T-helper 2 cell (primary cell): Measurements from ENCODE around the gene MRTFB.

Experiments used
- DNase-seq, 5 experiments: peaks; one replicate each; pipeline versions ENCODE4 v3.0.0 to v3.0.0-alpha.2; 2012 to 2022

The MRTFB gene

GRCh38 chr16:14187517-14188338, 116.6 kb downstream of the MRTFB start:
- DNase-seq: no peak

- peak in 1 of 5 experiments; percentile 69 for DNase-seq
These were observed 122.3 kb downstream of the MRTFB start for GRCh38 chr16:14193316-14193871.

- DNase-seq: no peak
These were observed 123.6 kb downstream of the MRTFB start for GRCh38 chr16:14194721-14195120.

- DNase-seq: peak in 1 of 5 experiments; percentile 7
These were observed 124.9 kb downstream of the MRTFB start for GRCh38 chr16:14196011-14196410.

GRCh38 chr16:14196539-14196938, 125.4 kb downstream of the MRTFB start:
- DNase-seq: peak in 1 of 5 experiments; percentile 63

GRCh38 chr16:14198012-14198411, 126.9 kb downstream of the MRTFB start:
- no peak for DNase-seq

DNA sequence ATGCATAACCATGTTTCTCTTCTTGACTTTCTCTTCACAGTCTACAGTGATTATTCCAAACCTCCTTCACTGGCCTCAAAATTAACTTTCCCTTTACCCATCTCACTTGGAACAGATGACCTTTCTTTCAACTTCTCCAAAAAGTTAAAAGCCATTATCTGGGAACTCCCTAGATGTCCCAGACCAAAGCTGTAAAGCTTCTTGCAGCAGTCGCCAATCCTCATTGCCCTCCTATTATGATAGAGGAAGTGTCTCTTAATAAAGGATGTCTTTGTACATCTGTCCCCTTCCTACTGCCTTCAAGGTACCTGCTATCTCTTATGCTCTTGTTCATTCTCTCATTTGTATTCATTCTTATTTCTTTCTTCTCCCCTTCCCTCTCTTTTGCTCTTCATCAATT, 127.5 kb downstream of the MRTFB start:
- no peak for DNase-seq

GRCh38 chr16:14199199-14199598, 128.1 kb downstream of the MRTFB start:
- no peak for DNase-seq

GRCh38 chr16:14199624-14200023, 128.5 kb downstream of the MRTFB start:
- DNase-seq: no peak

GRCh38 chr16:14202095-14202494, 131.0 kb downstream of the MRTFB start:
- DNase-seq: no peak

GRCh38 chr16:14202697-14203096, 131.6 kb downstream of the MRTFB start:
- peak in 1 of 5 experiments; percentile 15 for DNase-seq

- DNase-seq: no peak
These were observed 132.0 kb downstream of the MRTFB start for GRCh38 chr16:14203166-14203565.

GRCh38 chr16:14205666-14206065, 134.5 kb downstream of the MRTFB start:
- peak in 1 of 5 experiments; percentile 58 for DNase-seq

- DNase-seq: no peak
These were observed 140.9 kb downstream of the MRTFB start for GRCh38 chr16:14211856-14212543.

DNA sequence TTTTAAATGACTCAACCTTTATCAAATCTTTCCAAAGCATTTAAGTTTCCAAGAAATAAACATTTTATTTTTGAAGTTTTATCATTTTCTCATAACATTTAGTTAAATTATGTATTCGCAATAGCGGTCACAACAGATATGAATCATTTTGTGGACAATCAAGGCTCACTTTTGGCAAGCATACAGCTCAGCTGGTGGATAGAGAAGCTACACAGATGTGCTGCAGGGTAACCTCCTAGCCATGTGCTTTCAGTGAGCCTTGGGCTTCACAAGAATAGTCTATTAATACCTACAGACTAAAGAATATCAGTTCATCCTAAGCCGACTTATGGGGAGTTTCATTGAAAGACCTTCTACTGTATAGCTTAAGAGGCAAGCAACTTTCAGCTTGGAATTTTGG, 144.8 kb downstream of the MRTFB start:
- no peak for DNase-seq

- DNase-seq: no peak
These were observed 148.9 kb downstream of the MRTFB start for GRCh38 chr16:14219983-14220382.

DNA sequence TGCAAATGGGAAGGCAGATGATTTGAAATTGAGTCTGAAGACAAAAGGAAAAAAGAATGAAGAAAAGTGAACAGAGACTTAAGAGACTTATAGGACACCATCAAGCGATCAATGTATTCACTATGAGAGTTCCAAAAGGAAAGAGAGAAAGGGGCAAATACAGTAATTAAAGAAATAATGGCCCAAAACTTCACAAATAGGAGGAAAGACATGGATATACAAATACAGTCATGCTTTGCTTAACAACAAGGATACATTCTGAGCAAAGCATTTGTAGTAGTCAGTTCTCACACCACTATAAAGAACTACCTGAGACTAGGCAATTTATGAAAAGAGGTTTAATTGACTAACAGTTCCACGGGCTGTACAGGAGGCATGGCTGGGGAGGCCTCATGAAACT, 152.5 kb downstream of the MRTFB start:
- DNase-seq: no peak

- no peak for DNase-seq
These were observed 154.3 kb downstream of the MRTFB start for GRCh38 chr16:14225457-14225856.

DNA sequence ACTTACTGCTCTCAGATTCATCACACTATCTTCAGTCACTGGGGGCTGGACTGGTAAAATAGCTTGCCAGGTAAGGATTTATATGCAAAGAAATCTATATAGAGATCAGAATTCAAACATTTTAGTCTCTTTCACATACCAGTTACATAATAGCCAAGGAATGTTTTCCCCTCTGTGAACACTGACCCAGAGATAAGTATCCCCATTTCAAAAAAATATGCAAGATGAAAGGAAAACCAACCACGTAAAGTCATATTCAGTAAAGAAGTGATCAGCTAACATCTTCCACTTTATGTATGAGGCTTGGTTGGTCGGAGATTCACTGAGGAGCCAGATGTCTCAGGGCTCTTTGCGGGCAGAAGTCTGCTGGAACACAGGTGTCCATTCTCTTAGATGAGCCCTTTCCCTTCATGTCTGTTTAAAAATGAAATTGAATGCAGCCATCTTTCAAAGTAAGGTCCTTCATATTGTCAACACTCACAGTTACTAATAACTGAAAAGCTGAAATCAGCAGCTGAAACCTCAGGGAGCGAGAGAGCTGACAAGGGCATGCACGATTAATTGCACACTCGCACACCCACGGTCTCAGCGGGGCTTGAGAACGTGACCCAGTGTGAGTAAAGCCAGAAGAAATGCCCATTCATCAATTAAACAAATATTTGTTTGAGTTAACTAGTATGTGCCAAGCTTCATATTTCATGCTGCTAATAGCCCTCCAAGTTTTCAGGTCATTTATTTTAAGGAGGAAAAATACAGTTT, 161.2 kb downstream of the MRTFB start:
- DNase-seq: no peak

DNA sequence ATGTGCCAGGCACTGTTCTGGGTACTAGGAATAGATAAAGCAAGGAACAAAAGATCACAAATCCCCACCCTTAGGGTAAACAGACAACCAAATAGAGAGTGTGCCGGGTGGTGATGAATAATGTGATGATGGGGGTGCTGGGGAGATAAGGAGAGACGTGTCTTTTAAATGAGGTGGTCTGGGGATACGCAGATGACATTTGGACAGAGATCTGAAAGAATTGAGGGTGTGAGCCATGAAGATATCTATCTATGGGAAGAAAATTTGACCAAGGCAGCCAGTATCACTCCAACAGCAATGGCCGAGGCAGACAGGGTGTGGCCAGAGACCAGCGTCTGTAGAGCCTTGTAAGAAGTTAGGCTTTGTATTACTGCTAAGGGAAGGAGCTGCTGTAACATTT, 165.3 kb downstream of the MRTFB start:
- no peak for DNase-seq

DNA sequence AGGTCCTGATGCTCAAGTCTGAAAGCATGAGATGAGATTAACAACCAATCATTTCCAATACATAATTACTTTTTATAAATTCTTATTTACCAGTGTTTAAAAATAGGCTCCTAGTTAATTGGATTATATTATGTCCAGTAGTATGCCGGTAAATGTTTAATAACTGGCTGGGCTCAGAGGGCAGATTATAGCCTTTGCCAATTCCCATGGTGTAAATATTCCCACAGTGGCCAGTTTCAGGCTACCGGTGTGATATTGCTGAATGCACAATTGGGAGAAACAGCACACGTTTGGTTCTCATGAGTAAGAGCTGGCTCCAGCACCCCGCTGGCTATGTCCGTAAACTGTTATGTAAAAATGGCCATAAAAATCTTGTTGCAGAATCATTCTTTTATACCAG, 167.6 kb downstream of the MRTFB start:
- no peak for DNase-seq

DNA sequence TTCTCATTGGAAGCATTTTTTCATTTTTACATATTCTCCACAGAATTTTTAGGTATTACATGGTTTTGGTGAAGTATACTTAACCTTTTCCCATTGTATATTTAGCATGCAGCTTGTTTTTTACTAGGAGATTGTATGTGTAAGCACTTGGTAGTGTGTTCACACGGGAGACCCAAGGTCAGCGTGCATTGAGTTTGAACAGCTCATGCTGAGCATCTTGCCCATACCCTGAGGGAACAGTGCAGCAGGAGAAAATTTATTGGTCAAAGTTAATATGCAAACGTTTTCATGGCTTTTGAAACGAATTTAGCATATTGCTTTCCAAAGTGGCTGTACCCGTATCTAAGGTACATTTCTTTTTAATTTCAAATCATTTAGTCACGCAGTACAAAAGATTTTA, 168.7 kb downstream of the MRTFB start:
- DNase-seq: no peak

DNA sequence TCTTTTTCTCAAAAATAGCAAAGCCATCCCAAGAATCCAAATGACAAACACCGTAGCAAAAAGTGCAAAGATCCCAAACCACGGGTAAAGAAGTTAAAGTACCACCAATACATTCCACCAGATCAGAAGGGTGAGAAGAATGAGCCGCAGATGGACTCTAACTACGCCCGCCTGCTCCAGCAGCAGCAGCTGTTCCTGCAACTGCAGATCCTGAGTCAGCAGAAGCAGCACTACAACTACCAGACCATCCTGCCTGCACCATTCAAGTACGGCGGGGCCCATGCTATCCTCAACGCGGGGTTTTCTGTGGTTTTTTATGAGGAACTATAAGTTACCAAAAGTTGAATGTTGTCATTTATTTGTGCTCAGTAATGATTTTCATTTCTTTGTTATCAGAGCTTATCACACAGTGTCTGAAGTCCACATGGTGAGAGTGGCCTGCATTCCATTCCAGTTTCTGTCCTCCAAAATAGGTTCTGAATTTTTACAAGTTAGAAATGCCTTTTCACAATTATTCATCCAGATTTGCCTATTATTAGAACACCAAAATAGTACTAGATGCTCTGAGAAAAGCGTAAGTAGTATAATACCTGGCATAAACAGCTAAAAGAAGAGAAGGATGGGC, 169.2 kb downstream of the MRTFB start:
- DNase-seq: no peak
